Chondrocyte (in vitro differentiated cells): ENCODE results near the gene ZNF562. TPM values are rescaled to one million over a fixed set of nuclear protein-coding genes. Genes with fewer than 3 reads are reported as not detected.
A peak's percentile ranks its signal among the peaks of the same experiment; 100 is the strongest.
"Not testable (repeated sequence)": the region's sequence is repeated elsewhere in the genome, so short reads cannot be mapped to it uniquely, and the experiment has no call there.

Experiments
- DNase-seq: peaks from one replicate; pipeline ENCODE4 v3.0.0; 2021; ENCODE audit warnings: mixed read lengths, low spot score
- H3K27ac Mint-ChIP-seq: one replicate; pipeline ENCODE4 v1.8.0; 2021; ENCODE audit warnings: mild to moderate bottlenecking, moderate library complexity, mixed read lengths; ENCODE audit not compliant: unreplicated experiment
- H3K27me3 Mint-ChIP-seq: 2 replicates; pipeline ENCODE4 v1.8.0; 2021; ENCODE audit warnings: low read depth, mixed read lengths
- H3K36me3 Mint-ChIP-seq: 2 replicates; pipeline ENCODE4 v1.8.0; 2021; ENCODE audit warnings: low read depth, mixed read lengths
- H3K4me1 Mint-ChIP-seq: 2 replicates; pipeline ENCODE4 v1.8.0; 2021; ENCODE audit warnings: low read depth, mild to moderate bottlenecking, mixed read lengths
- H3K4me3 Mint-ChIP-seq: one replicate; pipeline ENCODE4 v1.8.0; 2021; ENCODE audit warnings: mild to moderate bottlenecking, moderate library complexity, mixed read lengths; ENCODE audit not compliant: unreplicated experiment
- H3K9me3 Mint-ChIP-seq: 2 replicates; pipeline ENCODE4 v1.8.0; 2021; ENCODE audit warnings: low read depth, mixed read lengths
- CTCF ChIP-seq: fragments of 200-600 bp; sonication (generic); IDR thresholded peaks from 2 replicates; pipeline ENCODE4 v1.5.0; 2021; ENCODE audit warnings: antibody characterized with exemption, mild to moderate bottlenecking, moderate library complexity
- total RNA-seq: library from RNA; stranded (reverse); gene quantifications from 3 replicates; pipeline ENCODE4 v1.2.1, GENCODE V29; 2021

ZNF562 gene
- total RNA-seq, 1 donor from 2014 or later, result 10.7 TPM

- Mint-ChIP-seq H3K9me3 (peaks cover 36% of the 10 kb centered on the region), H3K27ac (no peak overlapping the region), H3K27me3 (no peaks in the 10 kb centered on the region), H3K4me1 (no peaks in the 10 kb centered on the region), H3K36me3 (peaks cover 2% of the 10 kb centered on the region), H3K4me3 (no peak overlapping the region)
- no peak for DNase-seq
- TF ChIP-seq CTCF, result no peak
Measured at GRCh38 chr19:9709305-9709704, 34.4 kb upstream of the ZNF562 start.

- DNase-seq, result no peak
- H3K27me3 Mint-ChIP-seq, result no peaks in the 10 kb centered on the region
- H3K36me3 Mint-ChIP-seq, result no peaks in the 10 kb centered on the region
- TF ChIP-seq CTCF, result no peak
- H3K27ac Mint-ChIP-seq, result no peak overlapping the region
- H3K4me3 Mint-ChIP-seq, result no peak overlapping the region
- peaks cover 18% of the 10 kb centered on the region for H3K9me3 Mint-ChIP-seq
- H3K4me1 Mint-ChIP-seq, result no peaks in the 10 kb centered on the region
Measured at GRCh38 chr19:9705836-9706235, 30.9 kb upstream of the ZNF562 start.

GRCh38 chr19:9702186-9702585 lies 27.3 kb upstream of the ZNF562 start:
- Mint-ChIP-seq H3K9me3 (peaks cover 17% of the 10 kb centered on the region), H3K27ac (no peak overlapping the region), H3K4me3 (no peak overlapping the region), H3K27me3 (no peaks in the 10 kb centered on the region), H3K4me1 (no peaks in the 10 kb centered on the region), H3K36me3 (no peaks in the 10 kb centered on the region)
- DNase-seq, result no peak
- TF ChIP-seq CTCF, result no peak

GRCh38 chr19:9700229-9700981 lies 25.5 kb upstream of the ZNF562 start:
- DNase-seq, result no peak
- H3K4me1 Mint-ChIP-seq, result no peaks in the 10 kb centered on the region
- H3K27me3 Mint-ChIP-seq, result no peaks in the 10 kb centered on the region
- no peaks in the 10 kb centered on the region for H3K36me3 Mint-ChIP-seq
- no peak overlapping the region for H3K27ac Mint-ChIP-seq
- peaks cover 22% of the 10 kb centered on the region for H3K9me3 Mint-ChIP-seq
- no peak overlapping the region for H3K4me3 Mint-ChIP-seq
- TF ChIP-seq CTCF, result no peak

- Mint-ChIP-seq H3K36me3 (peaks cover 12% of the 10 kb centered on the region), H3K9me3 (peaks cover 46% of the 10 kb centered on the region)
- DNase-seq, H3K4me1 Mint-ChIP-seq, H3K27ac Mint-ChIP-seq, H3K27me3 Mint-ChIP-seq, H3K4me3 Mint-ChIP-seq: not testable (repeated sequence)
Measured at GRCh38 chr19:9690301-9690700, 15.4 kb upstream of the ZNF562 start.

GRCh38 chr19:9679996-9680395 lies 5.1 kb upstream of the ZNF562 start:
- not testable (repeated sequence) for DNase-seq, H3K9me3 Mint-ChIP-seq, H3K36me3 Mint-ChIP-seq, H3K27me3 Mint-ChIP-seq, H3K4me1 Mint-ChIP-seq, H3K4me3 Mint-ChIP-seq, H3K27ac Mint-ChIP-seq

- H3K9me3 Mint-ChIP-seq, result peaks cover 23% of the 10 kb centered on the region
- peak overlapping the region; percentile 99 for H3K27ac Mint-ChIP-seq
- H3K27me3 Mint-ChIP-seq, H3K4me1 Mint-ChIP-seq: not testable (repeated sequence)
- H3K36me3 Mint-ChIP-seq, result peaks cover 19% of the 10 kb centered on the region
- DNase-seq, result peak; percentile 83
- H3K4me3 Mint-ChIP-seq, result peak overlapping the region; percentile 88
Measured at GRCh38 chr19:9675358-9675901, 530 bp upstream of the ZNF562 start.
